Activated T-helper 17 cell treated with anti-CD3 and anti-CD28 coated beads, Interleukin-2, amount 50 U/mL, for 72 hours (primary cell): ENCODE measurements around the gene TTC39B. TPM values are rescaled to one million over a fixed set of nuclear protein-coding genes. Genes with fewer than 3 reads are reported as not detected.
A peak's percentile ranks its signal among the peaks of the same experiment; 100 is the strongest.

Experiments
- ATAC-seq: fragments of 150-1000 bp; cut with Tn5 transposase; replicated peaks from 2 replicates; pipeline ENCODE4 v1.10.0; 2021; ENCODE audit warnings: mild to moderate bottlenecking, moderate library complexity
- H3K27ac Mint-ChIP-seq: one replicate; pipeline ENCODE4 v1.8.0; 2022; ENCODE audit warnings: mixed read lengths
- H3K27me3 Mint-ChIP-seq: one replicate; pipeline ENCODE4 v1.8.0; 2022; ENCODE audit warnings: mixed read lengths
- H3K36me3 Mint-ChIP-seq: one replicate; pipeline ENCODE4 v1.8.0; 2022; ENCODE audit warnings: low read depth, mild to moderate bottlenecking, mixed read lengths
- H3K4me1 Mint-ChIP-seq: one replicate; pipeline ENCODE4 v1.8.0; 2022; ENCODE audit warnings: mixed read lengths
- H3K4me3 Mint-ChIP-seq: one replicate; pipeline ENCODE4 v1.8.0; 2022; ENCODE audit warnings: mild to moderate bottlenecking, mixed read lengths
- H3K9me3 Mint-ChIP-seq: one replicate; pipeline ENCODE4 v1.8.0; 2022; ENCODE audit warnings: mixed read lengths
- total RNA-seq, 2 donors: library from RNA; stranded (reverse); gene quantifications; one replicate each; pipeline ENCODE4 v1.2.3, GENCODE V29; 2022

Gene TTC39B
- total RNA-seq, 2 donors from 2014 or later = 14.5 to 19.1 TPM

DNA sequence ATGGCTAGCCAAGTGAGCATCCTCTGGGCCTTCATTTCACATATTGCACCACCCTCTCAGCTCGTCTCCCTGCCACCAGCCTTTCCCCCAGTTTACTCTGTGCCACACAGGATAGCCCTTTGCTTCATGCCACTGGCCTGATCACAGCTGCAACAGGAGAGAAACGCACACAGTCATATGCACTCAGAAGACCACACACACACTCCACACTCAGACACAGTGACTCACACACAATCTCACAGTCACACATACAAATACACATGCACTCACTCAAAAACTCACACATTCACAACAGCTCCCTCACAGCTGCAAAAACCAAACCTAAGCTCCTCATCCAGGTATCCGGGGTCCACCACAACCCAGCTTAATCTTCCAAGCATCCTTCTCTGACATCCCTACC lies 38.7 kb downstream of the TTC39B start:
- H3K27ac Mint-ChIP-seq = peak overlapping the region; percentile 61
- peak; percentile 82 for ATAC-seq
- peaks cover 21% of the 10 kb centered on the region for H3K4me1 Mint-ChIP-seq
- H3K4me3 Mint-ChIP-seq = peak overlapping the region; percentile 14
- H3K9me3 Mint-ChIP-seq = no peaks in the 10 kb centered on the region
- H3K36me3 Mint-ChIP-seq = peaks cover 16% of the 10 kb centered on the region
- no peaks in the 10 kb centered on the region for H3K27me3 Mint-ChIP-seq

DNA sequence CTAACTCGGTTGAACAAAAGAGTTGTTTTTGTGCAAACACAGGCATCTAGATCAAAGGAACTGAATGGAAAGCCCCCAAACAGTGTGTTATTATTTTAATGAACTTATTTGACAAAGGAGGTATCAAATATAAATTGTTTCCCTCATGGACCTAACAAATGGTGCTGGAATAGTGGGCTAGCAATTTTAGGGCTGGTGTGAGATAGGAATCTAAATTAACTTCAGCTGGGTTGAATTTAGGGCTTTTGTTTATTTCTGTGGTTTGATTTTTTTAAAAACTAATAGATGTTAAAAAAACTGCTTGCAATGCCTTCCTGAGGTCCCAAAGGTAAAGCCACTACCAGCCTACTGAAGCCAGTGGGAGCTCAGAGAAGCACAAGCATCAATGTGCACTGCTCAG lies 42.1 kb downstream of the TTC39B start:
- Mint-ChIP-seq H3K9me3 (no peaks in the 10 kb centered on the region), H3K4me1 (peaks cover 13% of the 10 kb centered on the region), H3K27me3 (no peaks in the 10 kb centered on the region), H3K4me3 (no peak overlapping the region), H3K36me3 (peaks cover 24% of the 10 kb centered on the region), H3K27ac (no peak overlapping the region)
- no peak for ATAC-seq

DNA sequence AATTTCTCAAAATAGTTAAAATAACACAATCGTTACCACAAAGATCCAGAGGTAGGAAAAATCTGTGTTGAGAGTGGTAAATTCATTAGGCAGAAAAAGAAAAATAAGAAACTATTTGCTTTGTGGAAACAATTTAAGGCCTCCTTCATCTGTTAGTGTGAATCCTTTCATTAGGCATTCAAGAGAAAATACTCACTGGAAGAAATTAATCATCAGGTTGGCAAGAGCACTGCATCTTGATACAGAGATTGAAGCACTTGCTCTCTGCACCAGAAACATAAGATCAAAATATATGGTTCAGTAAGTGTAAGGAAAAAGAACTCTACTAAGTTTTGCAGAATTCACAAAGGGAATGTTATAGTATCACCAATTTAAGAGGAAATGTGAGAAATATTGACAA lies 44.4 kb downstream of the TTC39B start:
- Mint-ChIP-seq H3K27ac (no peak overlapping the region), H3K9me3 (no peaks in the 10 kb centered on the region), H3K4me3 (no peak overlapping the region), H3K27me3 (no peaks in the 10 kb centered on the region), H3K4me1 (no peaks in the 10 kb centered on the region), H3K36me3 (peaks cover 27% of the 10 kb centered on the region)
- no peak for ATAC-seq

DNA sequence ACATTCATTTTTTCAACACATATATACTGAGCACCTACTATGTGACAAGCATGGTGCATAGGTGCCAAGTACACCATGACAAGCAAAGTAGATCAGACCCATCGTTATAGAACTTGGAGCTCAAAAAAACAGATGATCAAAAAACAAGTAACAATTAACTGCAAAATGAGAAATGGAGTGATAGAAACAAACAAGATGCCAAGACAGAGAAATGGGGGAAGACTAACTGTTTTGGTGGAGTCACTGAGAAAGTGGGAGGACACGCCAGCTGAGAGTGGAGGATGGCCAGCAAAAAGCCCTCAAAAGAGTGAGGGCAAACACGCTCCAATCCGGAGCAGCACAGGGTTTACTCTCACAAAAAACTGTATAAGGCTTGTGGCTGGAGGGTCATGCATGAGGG lies 50.6 kb downstream of the TTC39B start:
- Mint-ChIP-seq H3K36me3 (peaks cover 15% of the 10 kb centered on the region), H3K27me3 (no peaks in the 10 kb centered on the region), H3K27ac (no peak overlapping the region), H3K4me3 (no peak overlapping the region), H3K9me3 (no peaks in the 10 kb centered on the region), H3K4me1 (peaks cover 5% of the 10 kb centered on the region)
- ATAC-seq = no peak

GRCh38 chr9:15253786-15254185 lies 53.2 kb downstream of the TTC39B start:
- H3K36me3 Mint-ChIP-seq = peaks cover 15% of the 10 kb centered on the region
- no peak for ATAC-seq
- peaks cover 11% of the 10 kb centered on the region for H3K4me1 Mint-ChIP-seq
- no peaks in the 10 kb centered on the region for H3K9me3 Mint-ChIP-seq
- H3K4me3 Mint-ChIP-seq = no peak overlapping the region
- peak overlapping the region; percentile 49 for H3K27ac Mint-ChIP-seq
- no peaks in the 10 kb centered on the region for H3K27me3 Mint-ChIP-seq

- no peak for ATAC-seq
- Mint-ChIP-seq H3K36me3 (peaks cover 9% of the 10 kb centered on the region), H3K4me1 (peaks cover 11% of the 10 kb centered on the region), H3K9me3 (no peaks in the 10 kb centered on the region), H3K27me3 (no peaks in the 10 kb centered on the region), H3K27ac (no peak overlapping the region), H3K4me3 (no peak overlapping the region)
These were observed 53.8 kb downstream of the TTC39B start for GRCh38 chr9:15253197-15253596.

- no peak overlapping the region for H3K4me3 Mint-ChIP-seq
- no peaks in the 10 kb centered on the region for H3K9me3 Mint-ChIP-seq
- H3K4me1 Mint-ChIP-seq = peaks cover 18% of the 10 kb centered on the region
- no peaks in the 10 kb centered on the region for H3K27me3 Mint-ChIP-seq
- H3K36me3 Mint-ChIP-seq = peaks cover 5% of the 10 kb centered on the region
- H3K27ac Mint-ChIP-seq = no peak overlapping the region
- ATAC-seq = no peak
These were observed 57.0 kb downstream of the TTC39B start for GRCh38 chr9:15249981-15250380.

DNA sequence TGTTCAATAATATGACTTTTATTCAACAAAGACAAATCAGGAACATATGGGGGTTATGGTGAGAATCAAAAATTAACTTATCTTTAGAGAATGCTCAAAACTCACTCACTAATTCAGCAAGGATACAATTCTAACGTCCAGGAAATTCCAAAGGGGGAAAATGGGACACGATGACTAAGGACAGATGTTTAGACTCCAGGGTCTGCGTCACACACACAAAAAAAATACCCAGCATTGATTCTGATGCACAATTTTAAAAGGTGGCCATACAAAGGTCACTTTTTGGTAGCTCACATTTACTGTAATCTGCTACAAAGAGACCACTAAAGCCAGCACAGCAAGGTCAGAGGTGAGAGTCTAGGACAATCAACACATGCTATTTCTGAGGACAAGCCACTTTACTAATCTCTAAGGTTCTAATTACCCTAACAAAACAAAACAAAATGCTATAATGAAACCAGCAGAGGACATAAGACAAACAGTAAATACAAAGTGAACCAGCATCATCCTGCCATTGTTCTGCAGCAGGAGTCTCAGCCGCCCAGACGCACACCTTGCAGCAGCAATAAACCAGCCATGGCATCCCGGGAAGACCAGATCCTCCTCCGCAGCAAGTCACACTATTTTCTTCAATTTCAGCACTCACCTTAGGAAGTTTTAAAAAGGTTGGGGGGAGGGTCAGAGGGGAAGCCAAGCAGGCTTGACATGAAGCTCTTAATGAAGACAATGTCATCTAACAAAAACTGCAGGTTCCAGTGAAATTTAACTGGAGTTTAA lies 57.8 kb downstream of the TTC39B start:
- H3K27ac Mint-ChIP-seq = no peak overlapping the region
- H3K9me3 Mint-ChIP-seq = no peaks in the 10 kb centered on the region
- no peak for ATAC-seq
- no peak overlapping the region for H3K4me3 Mint-ChIP-seq
- peaks cover 18% of the 10 kb centered on the region for H3K4me1 Mint-ChIP-seq
- H3K27me3 Mint-ChIP-seq = no peaks in the 10 kb centered on the region
- peaks cover 5% of the 10 kb centered on the region for H3K36me3 Mint-ChIP-seq

DNA sequence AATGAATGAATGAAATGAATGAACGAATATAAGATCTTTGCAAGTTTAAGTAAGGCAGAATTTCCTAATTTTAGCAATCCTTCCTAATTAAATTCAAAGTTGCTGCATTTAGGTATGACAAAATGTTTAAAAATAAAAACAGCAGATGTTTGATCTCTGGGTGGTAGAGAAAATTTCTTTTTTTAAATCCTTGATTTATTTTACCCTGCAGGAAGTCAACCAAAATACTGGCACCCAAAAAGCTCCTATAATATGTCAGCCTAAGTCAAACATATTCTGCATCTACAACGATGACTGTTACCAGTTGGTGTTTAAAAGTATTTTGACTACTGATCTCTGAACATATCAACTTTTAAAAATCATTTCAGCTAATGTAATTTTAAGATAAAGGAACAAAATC lies 58.4 kb downstream of the TTC39B start:
- H3K4me1 Mint-ChIP-seq = peaks cover 18% of the 10 kb centered on the region
- no peaks in the 10 kb centered on the region for H3K9me3 Mint-ChIP-seq
- no peak for ATAC-seq
- H3K27me3 Mint-ChIP-seq = no peaks in the 10 kb centered on the region
- no peak overlapping the region for H3K4me3 Mint-ChIP-seq
- H3K36me3 Mint-ChIP-seq = peaks cover 5% of the 10 kb centered on the region
- no peak overlapping the region for H3K27ac Mint-ChIP-seq

DNA sequence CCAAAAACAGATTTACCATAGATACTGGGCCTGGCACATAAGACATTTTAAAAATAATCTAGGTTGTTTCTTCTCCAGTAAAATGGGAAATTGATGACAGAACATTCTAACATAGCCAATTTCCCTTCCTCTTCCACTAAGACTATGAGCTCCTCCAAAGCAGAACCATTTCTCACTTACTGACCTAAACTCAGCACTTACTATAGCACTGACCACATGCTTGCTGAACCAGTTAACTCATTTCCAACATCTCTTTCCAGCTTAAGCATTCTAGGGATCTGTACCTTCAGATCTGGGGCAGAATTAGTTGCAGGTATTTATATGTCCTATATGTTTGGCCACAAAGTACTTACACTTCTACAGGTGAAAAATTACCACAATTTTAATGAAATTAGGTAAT lies 58.9 kb downstream of the TTC39B start:
- H3K4me1 Mint-ChIP-seq = peaks cover 18% of the 10 kb centered on the region
- no peaks in the 10 kb centered on the region for H3K9me3 Mint-ChIP-seq
- ATAC-seq = no peak
- H3K4me3 Mint-ChIP-seq = no peak overlapping the region
- no peak overlapping the region for H3K27ac Mint-ChIP-seq
- H3K36me3 Mint-ChIP-seq = peaks cover 5% of the 10 kb centered on the region
- no peaks in the 10 kb centered on the region for H3K27me3 Mint-ChIP-seq

GRCh38 chr9:15246708-15247107 lies 60.3 kb downstream of the TTC39B start:
- Mint-ChIP-seq H3K27ac (peak overlapping the region; percentile 61), H3K9me3 (no peaks in the 10 kb centered on the region), H3K4me3 (no peak overlapping the region), H3K27me3 (no peaks in the 10 kb centered on the region), H3K36me3 (peaks cover 5% of the 10 kb centered on the region), H3K4me1 (peaks cover 18% of the 10 kb centered on the region)
- ATAC-seq = peak; percentile 76

DNA sequence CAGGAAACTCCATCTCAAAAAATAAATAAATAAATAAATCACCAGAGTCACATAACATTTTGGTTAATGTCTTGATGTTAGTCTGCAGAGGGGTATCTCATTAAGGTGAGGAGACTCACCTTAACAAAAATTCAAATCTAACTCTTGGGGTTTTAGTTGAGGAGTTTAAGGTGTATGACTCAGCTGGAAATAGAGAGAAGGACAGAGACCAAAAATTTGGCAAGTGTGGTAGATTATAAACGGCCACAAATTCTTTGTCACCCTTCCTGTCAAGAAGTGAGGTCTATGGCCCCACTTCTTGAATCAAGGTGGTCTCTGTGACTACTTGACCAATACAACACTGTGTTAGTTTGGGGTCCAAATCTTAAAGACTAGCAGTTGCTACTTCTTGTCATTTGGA lies 60.8 kb downstream of the TTC39B start:
- ATAC-seq = peak; percentile 70
- H3K4me3 Mint-ChIP-seq = no peak overlapping the region
- no peaks in the 10 kb centered on the region for H3K9me3 Mint-ChIP-seq
- no peak overlapping the region for H3K27ac Mint-ChIP-seq
- H3K36me3 Mint-ChIP-seq = peaks cover 5% of the 10 kb centered on the region
- H3K4me1 Mint-ChIP-seq = peaks cover 18% of the 10 kb centered on the region
- no peaks in the 10 kb centered on the region for H3K27me3 Mint-ChIP-seq

DNA sequence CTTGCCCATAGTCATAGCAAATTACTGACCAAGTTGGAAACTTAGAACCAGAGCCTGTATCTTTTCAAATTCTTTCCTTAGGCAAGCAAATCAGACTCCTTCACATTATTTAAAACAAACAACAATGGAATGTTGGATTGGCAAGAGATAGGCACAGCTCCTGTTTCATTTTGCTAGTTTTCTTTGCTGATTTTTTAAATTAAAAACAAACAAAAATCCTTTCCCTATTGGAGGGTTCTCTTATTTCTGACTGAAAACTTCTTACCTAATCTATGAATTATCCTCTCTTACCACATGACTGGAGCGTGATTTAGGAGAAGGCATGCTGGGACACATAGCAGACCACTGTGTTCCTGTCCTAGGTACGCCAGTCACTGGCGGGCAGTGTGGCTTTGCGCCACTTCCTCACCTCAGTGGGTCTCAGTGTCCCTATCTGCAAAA lies 63.0 kb downstream of the TTC39B start:
- no peaks in the 10 kb centered on the region for H3K9me3 Mint-ChIP-seq
- ATAC-seq = no peak
- H3K27ac Mint-ChIP-seq = no peak overlapping the region
- H3K4me1 Mint-ChIP-seq = peaks cover 15% of the 10 kb centered on the region
- peaks cover 6% of the 10 kb centered on the region for H3K36me3 Mint-ChIP-seq
- H3K4me3 Mint-ChIP-seq = no peak overlapping the region
- H3K27me3 Mint-ChIP-seq = no peaks in the 10 kb centered on the region

GRCh38 chr9:15243081-15243480 lies 63.9 kb downstream of the TTC39B start:
- no peak for ATAC-seq

DNA sequence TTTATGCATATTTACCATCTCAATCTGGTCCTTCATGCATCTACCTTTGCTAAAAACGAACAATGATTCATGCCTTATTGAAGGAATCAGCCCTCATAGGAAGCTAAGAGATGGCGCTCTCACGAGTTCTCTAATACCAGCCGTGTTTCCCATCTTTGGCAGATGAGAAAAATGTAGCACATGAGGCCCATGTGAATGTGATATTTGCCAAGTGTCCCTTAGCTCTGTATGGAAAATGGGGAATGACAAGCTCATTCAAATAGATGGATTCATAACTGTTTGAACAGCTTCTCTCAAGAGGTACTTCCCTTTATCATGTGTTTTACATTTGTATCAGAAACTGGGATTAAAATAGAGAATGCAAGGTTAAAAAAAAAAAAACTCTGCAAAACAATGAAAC lies 66.1 kb downstream of the TTC39B start:
- no peak overlapping the region for H3K27ac Mint-ChIP-seq
- H3K4me1 Mint-ChIP-seq = peaks cover 15% of the 10 kb centered on the region
- no peaks in the 10 kb centered on the region for H3K27me3 Mint-ChIP-seq
- peaks cover 31% of the 10 kb centered on the region for H3K36me3 Mint-ChIP-seq
- peaks cover 22% of the 10 kb centered on the region for H3K9me3 Mint-ChIP-seq
- no peak overlapping the region for H3K4me3 Mint-ChIP-seq
- ATAC-seq = no peak

More at GRCh38 chr9:15243081-15243480, 63.9 kb downstream of the TTC39B start:
- no peak overlapping the region for H3K27ac Mint-ChIP-seq
- H3K4me1 Mint-ChIP-seq = peaks cover 13% of the 10 kb centered on the region
- H3K27me3 Mint-ChIP-seq = no peaks in the 10 kb centered on the region
- no peak overlapping the region for H3K4me3 Mint-ChIP-seq
- peaks cover 5% of the 10 kb centered on the region for H3K9me3 Mint-ChIP-seq
- peaks cover 15% of the 10 kb centered on the region for H3K36me3 Mint-ChIP-seq
